ENCODE measurements around the gene KRTAP10-1.

DNA sequence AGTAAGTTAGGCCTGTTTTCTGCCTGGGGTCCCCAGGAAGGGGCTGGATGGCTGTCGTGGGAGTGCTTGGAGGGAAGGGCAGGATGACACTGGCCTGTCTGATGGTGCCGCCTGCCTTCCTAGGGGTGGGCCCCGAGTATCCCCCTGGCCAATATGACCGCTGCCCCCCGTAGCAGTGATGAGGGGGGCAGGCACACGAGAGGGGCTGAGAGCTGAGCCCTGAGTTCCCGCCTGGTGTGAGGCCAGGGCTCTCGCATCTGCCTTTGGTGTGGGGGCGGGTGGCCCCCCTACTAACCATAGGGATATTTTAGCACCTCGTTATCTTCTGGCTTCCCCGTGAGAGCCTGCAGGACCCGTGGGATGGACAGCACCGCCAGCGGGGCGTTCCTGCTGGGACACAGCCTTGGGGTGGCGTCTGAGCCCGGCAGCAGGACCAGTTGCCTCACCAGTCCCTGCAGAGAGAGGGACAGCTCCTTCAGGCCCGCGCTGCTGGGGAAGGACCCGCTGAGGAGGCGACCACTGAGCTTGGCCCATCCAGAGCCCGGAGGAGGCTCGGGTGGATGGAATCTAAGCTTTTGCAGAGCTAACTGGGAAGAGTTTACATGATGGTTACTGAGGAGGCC lies 10.4 kb downstream of the KRTAP10-1 start:
- no peak for TF ChIP-seq TAF1 (IDR thresholded peaks at IDR 0.05; ENCODE audit: low read depth, low read length)
- TF ChIP-seq POLR2A (IDR thresholded peaks at IDR 0.05; ENCODE audit: low read depth, low read length): no peak
- no peak for TF ChIP-seq POLR2AphosphoS5 (IDR thresholded peaks at IDR 0.05; ENCODE audit: low read depth, low read length)
- TF ChIP-seq POU2F2 (IDR thresholded peaks at IDR 0.05; ENCODE audit: low read depth, low read length): no peak
- no peak for TF ChIP-seq SPI1 (IDR thresholded peaks at IDR 0.05; ENCODE audit: low read depth, low read length)
- no peak for TF ChIP-seq PAX5 (IDR thresholded peaks at IDR 0.05; ENCODE audit: insufficient read depth, low read length, severe bottlenecking)
